ENCODE data around the gene SMC5. TPM values are rescaled to one million over a fixed set of nuclear protein-coding genes. Genes with fewer than 3 reads are reported as not detected.

Gene SMC5
- total RNA-seq, 1 donor from 2014 or later = 29.7 TPM

DNA sequence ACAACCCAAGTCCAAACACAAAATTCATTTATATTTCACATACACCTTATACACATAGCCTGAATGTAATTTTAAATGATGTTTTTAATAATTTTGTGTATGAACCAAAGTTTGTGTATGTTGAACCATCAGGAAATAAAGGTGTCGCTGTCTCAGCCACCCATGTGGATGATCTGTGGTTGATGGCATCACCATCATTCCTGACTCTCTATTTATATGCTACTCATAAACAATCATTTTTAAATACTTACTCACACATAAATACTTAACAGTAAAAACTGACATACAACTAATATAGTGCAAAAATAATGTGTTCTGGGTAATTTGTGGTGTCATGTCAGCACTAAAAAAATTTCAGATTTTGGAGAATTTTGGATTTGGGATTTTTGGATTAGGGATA lies 38.4 kb downstream of the SMC5 start:
- H3K9me3 ChIP-seq = peaks cover 5% of the 10 kb centered on the region
- H3K4me1 ChIP-seq = no peaks in the 10 kb centered on the region
- no peak overlapping the region for H3K27ac ChIP-seq
- H3K36me3 ChIP-seq = peaks cover 0 to 25% of the 10 kb centered on the region in 2 donors
- intact Hi-C loops (cut with DNase I) = no loop called here
- no peaks in the 10 kb centered on the region for H3K27me3 ChIP-seq
- DNase-seq (ENCODE audit: extremely low spot score in 2 of 2) = no peak
- no peak overlapping the region for H3K4me3 ChIP-seq
- no peak for TF ChIP-seq POLR2AphosphoS5 (IDR thresholded peaks at IDR 0.05; ENCODE audit: insufficient read depth in 1 of 2, low read depth in 1 of 2)
- TF ChIP-seq, protein P1, sequence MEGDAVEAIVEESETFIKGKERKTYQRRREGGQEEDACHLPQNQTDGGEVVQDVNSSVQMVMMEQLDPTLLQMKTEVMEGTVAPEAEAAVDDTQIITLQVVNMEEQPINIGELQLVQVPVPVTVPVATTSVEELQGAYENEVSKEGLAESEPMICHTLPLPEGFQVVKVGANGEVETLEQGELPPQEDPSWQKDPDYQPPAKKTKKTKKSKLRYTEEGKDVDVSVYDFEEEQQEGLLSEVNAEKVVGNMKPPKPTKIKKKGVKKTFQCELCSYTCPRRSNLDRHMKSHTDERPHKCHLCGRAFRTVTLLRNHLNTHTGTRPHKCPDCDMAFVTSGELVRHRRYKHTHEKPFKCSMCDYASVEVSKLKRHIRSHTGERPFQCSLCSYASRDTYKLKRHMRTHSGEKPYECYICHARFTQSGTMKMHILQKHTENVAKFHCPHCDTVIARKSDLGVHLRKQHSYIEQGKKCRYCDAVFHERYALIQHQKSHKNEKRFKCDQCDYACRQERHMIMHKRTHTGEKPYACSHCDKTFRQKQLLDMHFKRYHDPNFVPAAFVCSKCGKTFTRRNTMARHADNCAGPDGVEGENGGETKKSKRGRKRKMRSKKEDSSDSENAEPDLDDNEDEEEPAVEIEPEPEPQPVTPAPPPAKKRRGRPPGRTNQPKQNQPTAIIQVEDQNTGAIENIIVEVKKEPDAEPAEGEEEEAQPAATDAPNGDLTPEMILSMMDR (IDR thresholded peaks at IDR 0.05) = no peak
- TF ChIP-seq POLR2A (IDR thresholded peaks at IDR 0.05) = no peak

DNA sequence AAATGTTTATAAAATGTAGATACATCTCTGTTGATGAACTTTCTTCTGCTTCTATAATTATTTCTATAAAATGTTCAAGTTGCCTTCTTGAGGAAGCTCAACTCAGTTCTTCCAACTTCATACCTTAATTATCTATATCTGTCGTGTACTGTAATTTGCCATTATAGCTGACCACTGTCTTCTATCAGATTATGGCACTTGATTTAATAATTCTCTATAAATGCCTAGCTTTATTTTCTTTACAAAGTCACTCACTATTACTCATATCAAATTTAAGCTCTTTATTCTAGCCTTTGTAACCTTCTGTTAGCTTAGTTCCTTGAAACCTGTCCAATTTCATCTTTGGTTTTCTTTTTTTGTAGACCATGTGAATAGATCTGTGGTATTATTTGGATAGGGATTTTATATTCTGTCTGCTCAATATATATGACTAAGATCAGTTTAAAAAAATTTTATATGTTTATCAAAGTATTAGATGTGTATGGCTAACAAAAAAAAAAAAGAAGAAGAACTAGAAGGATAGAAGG lies 39.5 kb downstream of the SMC5 start:
- H3K4me3 ChIP-seq = no peak overlapping the region
- H3K9me3 ChIP-seq = no peaks in the 10 kb centered on the region
- intact Hi-C loops (cut with DNase I) = no loop called here
- H3K27ac ChIP-seq = no peak overlapping the region
- peaks cover 0 to 27% of the 10 kb centered on the region in 2 donors for H3K36me3 ChIP-seq
- no peak for DNase-seq (ENCODE audit: extremely low spot score in 2 of 2)
- H3K27me3 ChIP-seq = no peaks in the 10 kb centered on the region
- H3K4me1 ChIP-seq = no peaks in the 10 kb centered on the region
- no peak for TF ChIP-seq POLR2A (IDR thresholded peaks at IDR 0.05)
- no peak for TF ChIP-seq POLR2AphosphoS5 (IDR thresholded peaks at IDR 0.05; ENCODE audit: insufficient read depth in 1 of 2, low read depth in 1 of 2)
- TF ChIP-seq, protein P1 (IDR thresholded peaks at IDR 0.05) = no peak

DNA sequence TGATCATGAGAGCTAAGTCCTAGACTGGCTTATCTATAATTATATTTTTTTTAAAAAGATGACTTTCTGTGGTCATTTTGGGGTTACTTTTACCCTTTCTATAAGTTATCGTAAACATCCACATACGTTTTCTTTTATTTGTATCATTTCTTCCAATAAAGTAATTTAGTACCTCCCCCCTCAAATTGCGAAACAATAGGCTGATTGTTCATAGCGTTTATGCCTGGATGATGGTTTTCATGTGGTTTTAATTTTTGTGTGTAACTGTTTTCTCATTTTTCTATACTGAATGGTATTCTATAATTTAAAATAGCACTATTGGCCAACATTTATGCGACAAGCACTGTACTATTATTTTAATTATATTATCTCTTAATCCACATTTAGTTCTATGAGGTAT lies 44.5 kb downstream of the SMC5 start:
- peaks cover 0 to 42% of the 10 kb centered on the region in 2 donors for H3K36me3 ChIP-seq
- no peak overlapping the region for H3K27ac ChIP-seq
- H3K4me3 ChIP-seq = no peak overlapping the region
- H3K4me1 ChIP-seq = no peaks in the 10 kb centered on the region
- no peak for TF ChIP-seq POLR2AphosphoS5 (IDR thresholded peaks at IDR 0.05; ENCODE audit: insufficient read depth in 1 of 2, low read depth in 1 of 2)
- TF ChIP-seq, protein P1 (IDR thresholded peaks at IDR 0.05) = no peak
- no peak for TF ChIP-seq POLR2A (IDR thresholded peaks at IDR 0.05)
- no peaks in the 10 kb centered on the region for H3K9me3 ChIP-seq
- H3K27me3 ChIP-seq = no peaks in the 10 kb centered on the region
- DNase-seq (ENCODE audit: extremely low spot score in 2 of 2) = no peak
- intact Hi-C loops (cut with DNase I) = no loop called here

DNA sequence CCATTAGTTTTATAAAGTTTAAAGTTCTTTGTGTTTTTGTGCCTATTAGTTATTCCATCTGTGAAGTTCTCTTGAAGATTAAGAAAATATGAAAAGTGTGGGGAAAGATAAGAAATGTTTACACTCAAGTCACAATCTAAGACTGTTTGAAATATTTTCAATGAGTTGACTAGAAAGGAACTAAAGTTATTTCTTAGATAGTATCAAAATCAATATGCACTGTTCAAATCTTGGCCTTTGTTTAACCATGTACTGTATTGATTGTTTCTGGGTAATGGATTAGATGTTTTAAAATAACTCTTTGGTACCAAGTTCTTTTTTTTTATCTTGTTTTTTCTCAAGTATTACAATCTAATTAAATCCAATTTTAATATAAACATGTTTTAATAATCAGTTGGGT lies 46.0 kb downstream of the SMC5 start:
- intact Hi-C loops (cut with DNase I) = no loop called here
- Histone ChIP-seq H3K4me3 (no peak overlapping the region), H3K9me3 (no peaks in the 10 kb centered on the region), H3K4me1 (no peaks in the 10 kb centered on the region), H3K27ac (no peak overlapping the region), H3K36me3 (peaks cover 0 to 47% of the 10 kb centered on the region in 2 donors), H3K27me3 (no peaks in the 10 kb centered on the region)
- DNase-seq (ENCODE audit: extremely low spot score in 2 of 2) = no peak
- TF ChIP-seq, protein P1 (IDR thresholded peaks at IDR 0.05) = no peak
- no peak for TF ChIP-seq POLR2A (IDR thresholded peaks at IDR 0.05)
- TF ChIP-seq POLR2AphosphoS5 (IDR thresholded peaks at IDR 0.05; ENCODE audit: insufficient read depth in 1 of 2, low read depth in 1 of 2) = no peak

DNA sequence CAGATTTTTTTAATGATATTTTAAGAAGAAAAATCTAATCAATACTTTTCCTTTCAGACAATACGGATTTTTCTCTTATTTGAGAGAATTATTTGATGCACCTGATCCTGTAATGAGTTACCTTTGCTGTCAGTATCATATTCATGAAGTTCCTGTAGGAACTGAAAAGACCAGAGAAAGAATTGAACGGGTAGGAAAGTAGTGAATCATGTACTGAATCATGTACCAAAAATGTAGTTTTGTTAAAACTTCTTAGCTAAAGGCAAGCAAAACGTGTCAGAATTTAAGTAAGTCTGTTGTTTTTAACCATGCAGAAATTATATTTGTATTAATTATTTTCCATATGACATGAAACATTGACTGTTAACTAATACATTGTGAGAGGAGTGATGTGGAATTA lies 56.6 kb downstream of the SMC5 start:
- Histone ChIP-seq H3K9me3 (no peaks in the 10 kb centered on the region), H3K36me3 (peaks cover 5 to 46% of the 10 kb centered on the region in 2 donors), H3K4me3 (no peak overlapping the region), H3K27ac (no peak overlapping the region), H3K4me1 (no peaks in the 10 kb centered on the region), H3K27me3 (no peaks in the 10 kb centered on the region)
- DNase-seq (ENCODE audit: extremely low spot score in 2 of 2) = no peak
- intact Hi-C loops (cut with DNase I) = no loop called here
- no peak for TF ChIP-seq POLR2A (IDR thresholded peaks at IDR 0.05)
- TF ChIP-seq, protein P1 (IDR thresholded peaks at IDR 0.05) = no peak
- TF ChIP-seq POLR2AphosphoS5 (IDR thresholded peaks at IDR 0.05; ENCODE audit: insufficient read depth in 1 of 2, low read depth in 1 of 2) = no peak

Measured in vagina (tissue), 2 donors.